ENCODE data around the gene PLB1. TPM values are rescaled to one million over a fixed set of nuclear protein-coding genes. Genes with fewer than 3 reads are reported as not detected.

Gene PLB1
- total RNA-seq, 4 donors from 2014 or later = 3.0 to 14.5 (median 10.5) TPM

- no peaks in the 10 kb centered on the region for H3K27me3 ChIP-seq
- no peaks in the 10 kb centered on the region for H3K9me3 ChIP-seq
- no peak overlapping the region for H3K4me3 ChIP-seq
- no peaks in the 10 kb centered on the region for H3K36me3 ChIP-seq
- peaks cover 0 to 70% (median 12%) of the 10 kb centered on the region in 3 donors for H3K4me1 ChIP-seq
- TF ChIP-seq EP300 (IDR thresholded peaks at IDR 0.05) = no peak
- TF ChIP-seq CTCF (IDR thresholded peaks at IDR 0.05) = no peak
- TF ChIP-seq POLR2A (IDR thresholded peaks at IDR 0.05) = no peak
- no peak for TF ChIP-seq POLR2AphosphoS5 (IDR thresholded peaks at IDR 0.05)
- WGBS, 2 donors (ENCODE audit: low coverage in 1 of 2) = 22 to 50% methylated on average over 3 to 5 of the region's 8 CpGs
- peak; percentile 57 for ATAC-seq
- peak overlapping the region; percentile 90 to 94 (median 91) for H3K27ac ChIP-seq
These were observed 112.1 kb downstream of the PLB1 start for GRCh38 chr2:28607730-28608499.

- H3K36me3 ChIP-seq = no peaks in the 10 kb centered on the region
- peak overlapping the region; percentile 90 to 94 (median 91) for H3K27ac ChIP-seq
- H3K27me3 ChIP-seq = no peaks in the 10 kb centered on the region
- no peak overlapping the region for H3K4me3 ChIP-seq
- TF ChIP-seq POLR2A (IDR thresholded peaks at IDR 0.05) = no peak
- TF ChIP-seq EP300 (IDR thresholded peaks at IDR 0.05) = no peak
- no peak for TF ChIP-seq CTCF (IDR thresholded peaks at IDR 0.05)
- peak; percentile 40 for ATAC-seq
- 59 to 75% methylated on average over 3 to 7 of the region's 7 CpGs for WGBS, 2 donors (ENCODE audit: low coverage in 1 of 2)
- peaks cover 0 to 70% (median 12%) of the 10 kb centered on the region in 3 donors for H3K4me1 ChIP-seq
- H3K9me3 ChIP-seq = no peaks in the 10 kb centered on the region
These were observed 112.9 kb downstream of the PLB1 start for GRCh38 chr2:28608500-28609424.

- H3K4me1 ChIP-seq = peaks cover 0 to 60% (median 12%) of the 10 kb centered on the region in 3 donors
- H3K27ac ChIP-seq = peak overlapping the region; percentile 31 to 94 (median 91)
- TF ChIP-seq POLR2A (IDR thresholded peaks at IDR 0.05) (no peak), POLR2AphosphoS5 (IDR thresholded peaks at IDR 0.05) (peak; percentile 52), CTCF (IDR thresholded peaks at IDR 0.05) (no peak)
- peak; percentile 54 for ATAC-seq
- no peaks in the 10 kb centered on the region for H3K36me3 ChIP-seq
- no peak overlapping the region for H3K4me3 ChIP-seq
- no peaks in the 10 kb centered on the region for H3K27me3 ChIP-seq
- WGBS, 2 donors (ENCODE audit: low coverage in 1 of 2) = 34 to 53% methylated on average over 3 to 5 of the region's 8 CpGs
- H3K9me3 ChIP-seq = no peaks in the 10 kb centered on the region
These were observed 114.8 kb downstream of the PLB1 start for GRCh38 chr2:28610583-28611201.

- no peaks in the 10 kb centered on the region for H3K36me3 ChIP-seq
- WGBS, 2 donors (ENCODE audit: low coverage in 1 of 2) = 87 to 94% methylated on average over 9 of the region's 9 CpGs
- TF ChIP-seq POLR2A (IDR thresholded peaks at IDR 0.05) (no peak), CTCF (IDR thresholded peaks at IDR 0.05) (no peak), EP300 (IDR thresholded peaks at IDR 0.05) (no peak), POLR2AphosphoS5 (IDR thresholded peaks at IDR 0.05) (no peak)
- H3K4me1 ChIP-seq = peaks cover 0 to 45% (median 7%) of the 10 kb centered on the region in 3 donors
- H3K9me3 ChIP-seq = no peaks in the 10 kb centered on the region
- no peak for ATAC-seq
- H3K27me3 ChIP-seq = no peaks in the 10 kb centered on the region
- H3K4me3 ChIP-seq = no peak overlapping the region
- H3K27ac ChIP-seq = peak overlapping the region in 3 of 4 donors; percentile 90 to 94 (median 92)
These were observed 116.4 kb downstream of the PLB1 start for GRCh38 chr2:28612131-28612812.
